ENCODE measurements around the gene P2RY13. TPM values are rescaled to one million over a fixed set of nuclear protein-coding genes. Genes with fewer than 3 reads are reported as not detected.

Gene P2RY13
- 1 to 10 TPM in 2 of 8 experiments, under 1 TPM in 6; 0.13 to 1.8 (median 0.74) TPM for total RNA-seq

DNA sequence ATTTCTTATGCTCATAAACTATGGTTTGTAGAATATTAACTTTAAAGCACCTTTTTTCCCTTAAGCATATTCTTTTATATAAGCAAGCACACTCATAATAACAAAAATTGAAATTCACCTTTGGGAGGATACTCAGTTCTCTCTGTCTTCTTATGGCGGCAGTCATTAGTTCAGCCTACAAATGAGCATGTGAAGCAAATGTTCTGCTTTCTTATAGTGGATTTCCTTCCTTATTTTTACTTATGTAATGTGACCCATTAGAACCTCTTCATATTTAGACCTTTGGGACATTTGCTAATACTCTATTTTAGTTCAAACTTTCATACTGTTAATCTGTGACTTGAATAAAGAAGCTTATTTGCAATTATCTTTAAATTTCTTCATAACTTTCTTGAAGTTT is at the start of gene P2RY13:
TSS of gene P2RY13 (minus strand) at position 187 of the 400 bp plus-strand sequence. CDS start at position 166, 21 bp downstream.
- Histone ChIP-seq H3K27ac (no peak within 1 kb of the TSS), H3K4me3 (no peak within 1 kb of the TSS), H3K4me1 (replicated peaks in 1 of 2) (no peaks in the 10 kb centered on the region)
- no peak for ATAC-seq (replicated peaks in 6 of 8)
- 89 to 100% (median 100%) methylated on average over 1 of the region's 1 CpG for WGBS, 10 experiments
- in situ Hi-C loops (cut with MboI; ENCODE audit: low pct_unique_long_range_greater_than_20kb in 2 of 9, low sequenced_read_pairs in 9 of 9, unreplicated experiment in 9 of 9): no loop called here

DNA sequence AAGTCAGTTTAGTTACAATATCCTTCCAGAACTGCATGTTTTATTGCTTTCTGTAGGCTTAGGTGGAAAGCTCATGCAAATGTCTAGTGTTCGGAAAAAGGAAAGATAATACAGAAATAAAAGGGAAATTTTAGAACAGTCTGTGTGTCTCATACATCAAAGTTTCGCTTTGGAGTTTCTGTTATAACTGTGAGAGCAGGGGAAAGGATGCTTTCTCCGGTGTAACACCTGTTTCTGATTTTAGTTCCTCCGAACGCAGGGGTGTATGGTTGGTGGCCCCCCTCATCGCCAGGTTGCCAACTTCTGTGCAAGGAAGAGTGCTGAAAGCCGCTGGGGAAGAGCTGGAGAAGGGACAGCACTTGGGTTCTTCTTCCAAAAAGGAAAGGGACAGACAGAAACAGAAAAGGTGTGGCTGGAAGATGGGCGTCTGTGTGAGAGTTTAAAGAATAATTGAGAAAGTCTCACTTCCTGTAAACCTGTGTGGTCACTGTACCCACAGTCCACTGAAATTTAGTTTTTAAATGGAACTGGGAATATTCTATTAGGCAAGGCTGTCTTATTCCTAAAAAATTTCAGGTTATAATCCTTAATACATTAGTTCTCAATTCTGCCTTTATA is 48.5 kb upstream of the P2RY13 start:
- no peak overlapping the region for H3K4me3 ChIP-seq
- no peak for ATAC-seq (replicated peaks in 6 of 8)
- H3K4me1 ChIP-seq (replicated peaks in 1 of 2): no peaks in the 10 kb centered on the region
- WGBS, 10 experiments: 51 to 100% (median 92%) methylated on average over 1 to 8 of the region's 8 CpGs; no CpG with 5 or more reads in 1 of the 10 experiments
- no peak overlapping the region for H3K27ac ChIP-seq
- in situ Hi-C loops (cut with MboI; ENCODE audit: low pct_unique_long_range_greater_than_20kb in 2 of 9, low sequenced_read_pairs in 9 of 9, unreplicated experiment in 9 of 9): no loop called here

DNA sequence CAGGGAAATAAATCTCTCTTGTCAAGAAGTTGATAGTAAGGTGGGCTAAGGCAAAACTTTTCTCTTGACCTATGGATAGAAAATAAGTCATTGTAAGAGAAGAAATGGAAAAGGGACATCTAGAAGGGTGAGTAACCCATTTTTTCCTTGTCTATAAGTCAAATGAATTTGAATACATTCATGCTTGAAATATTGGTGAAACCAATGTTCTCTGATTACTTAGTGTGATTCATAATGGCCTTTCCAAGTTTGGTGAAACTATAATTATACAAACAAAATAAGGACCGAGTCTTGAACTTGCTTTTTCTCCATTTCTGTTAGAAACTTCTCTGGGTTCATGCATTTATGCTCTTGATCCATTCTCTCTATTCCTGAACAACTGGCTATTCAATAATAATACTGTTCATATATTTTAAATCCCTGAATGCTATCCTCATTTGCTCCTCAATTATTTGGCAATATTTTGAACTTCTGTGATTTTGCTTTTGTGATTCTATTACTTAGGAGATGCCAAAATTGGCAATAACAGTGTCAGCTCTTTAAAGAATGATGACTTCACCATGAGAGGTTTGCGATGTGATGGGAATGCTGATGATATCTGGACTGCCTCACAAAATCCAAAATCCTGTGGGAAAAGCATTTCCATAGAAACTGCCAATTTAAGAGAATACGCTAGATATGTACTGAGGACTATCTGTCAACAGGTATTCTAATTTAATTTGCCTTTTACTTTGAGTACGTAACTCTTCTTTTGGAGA is 42.9 kb upstream of the P2RY13 start:
- H3K4me1 ChIP-seq (replicated peaks in 1 of 2): peaks cover 0 to 5% of the 10 kb centered on the region in 2 donors
- no peak overlapping the region for H3K27ac ChIP-seq
- no peak overlapping the region for H3K4me3 ChIP-seq
- in situ Hi-C loops (cut with MboI; ENCODE audit: low pct_unique_long_range_greater_than_20kb in 2 of 9, low sequenced_read_pairs in 9 of 9, unreplicated experiment in 9 of 9): no loop called here
- 27 to 100% (median 75%) methylated on average over 1 to 4 of the region's 4 CpGs for WGBS, 10 experiments
- ATAC-seq (replicated peaks in 6 of 8): no peak

DNA sequence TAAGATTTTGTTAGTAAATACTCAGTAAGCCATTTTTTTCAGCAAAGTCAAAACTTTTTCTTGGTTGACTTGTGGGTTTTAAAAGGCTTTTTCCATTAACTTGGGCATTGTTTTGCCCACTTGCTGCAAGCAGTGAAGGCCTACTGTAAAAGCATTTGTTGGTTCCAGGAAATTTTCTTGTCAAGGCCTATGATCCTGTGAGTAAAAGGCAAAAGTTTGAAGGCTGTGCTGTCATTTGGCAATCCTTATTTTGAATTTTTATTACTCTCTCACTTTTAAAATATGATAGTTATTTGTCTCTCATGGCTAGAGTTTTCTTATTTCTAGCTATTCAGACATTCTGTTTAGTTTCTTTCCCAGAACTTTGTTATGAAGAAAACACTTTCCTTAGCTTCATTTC is 42.2 kb upstream of the P2RY13 start:
- ATAC-seq (replicated peaks in 6 of 8): no peak
- in situ Hi-C loops (cut with MboI; ENCODE audit: low pct_unique_long_range_greater_than_20kb in 2 of 9, low sequenced_read_pairs in 9 of 9, unreplicated experiment in 9 of 9): no loop called here
- no peak overlapping the region for H3K4me3 ChIP-seq
- peaks cover 0 to 6% of the 10 kb centered on the region in 2 donors for H3K4me1 ChIP-seq (replicated peaks in 1 of 2)
- H3K27ac ChIP-seq: no peak overlapping the region

DNA sequence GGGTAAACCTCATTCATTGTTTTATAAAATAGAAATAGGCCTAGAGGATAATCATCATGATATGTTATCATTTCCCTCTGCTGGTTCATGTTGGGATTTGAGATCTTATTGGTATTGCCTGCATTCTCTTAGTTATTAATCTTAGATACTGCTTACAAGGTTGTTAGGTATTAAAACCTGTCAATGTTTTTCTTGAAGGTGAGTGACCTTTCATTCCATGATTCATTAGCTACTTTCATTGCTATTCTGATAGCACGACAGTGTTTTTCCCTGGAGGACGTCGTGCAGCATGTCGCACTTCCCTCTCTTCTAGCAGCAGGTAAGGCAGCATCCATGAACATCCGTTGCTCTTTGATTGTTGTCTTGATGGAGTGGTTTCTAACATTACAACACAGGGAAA is 38.1 kb upstream of the P2RY13 start:
- ATAC-seq (replicated peaks in 6 of 8): no peak
- no peak overlapping the region for H3K4me3 ChIP-seq
- in situ Hi-C loops (cut with MboI; ENCODE audit: low pct_unique_long_range_greater_than_20kb in 2 of 9, low sequenced_read_pairs in 9 of 9, unreplicated experiment in 9 of 9): no loop called here
- H3K4me1 ChIP-seq (replicated peaks in 1 of 2): peaks cover 0 to 6% of the 10 kb centered on the region in 2 donors
- WGBS, 10 experiments: 40 to 100% (median 74%) methylated on average over 1 to 5 of the region's 5 CpGs; no CpG with 5 or more reads in 2 of the 10 experiments
- no peak overlapping the region for H3K27ac ChIP-seq

DNA sequence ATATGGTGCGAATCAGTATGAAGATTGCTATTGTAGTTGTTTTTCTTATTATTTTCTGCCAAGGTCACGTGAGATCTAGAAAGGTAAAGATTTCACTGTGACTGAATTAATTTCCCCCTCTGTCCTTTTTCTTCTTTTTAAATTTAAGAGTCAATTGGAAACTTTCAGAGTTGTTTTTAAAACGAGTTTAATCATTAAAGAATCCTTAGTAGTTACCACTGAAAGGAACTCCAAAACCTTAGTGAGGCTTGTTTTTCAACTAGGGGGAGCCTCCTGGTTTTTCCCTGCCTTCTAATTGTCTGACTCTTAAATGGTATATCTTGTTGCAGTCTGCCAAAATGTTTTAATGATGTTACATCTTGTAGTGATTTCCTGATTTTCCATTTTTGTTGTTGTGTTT is 37.6 kb upstream of the P2RY13 start:
- WGBS, 10 experiments: 54 to 100% (median 67%) methylated on average over 1 to 3 of the region's 3 CpGs
- no peak overlapping the region for H3K27ac ChIP-seq
- H3K4me1 ChIP-seq (replicated peaks in 1 of 2): peaks cover 0 to 6% of the 10 kb centered on the region in 2 donors
- in situ Hi-C loops (cut with MboI; ENCODE audit: low pct_unique_long_range_greater_than_20kb in 2 of 9, low sequenced_read_pairs in 9 of 9, unreplicated experiment in 9 of 9): no loop called here
- no peak overlapping the region for H3K4me3 ChIP-seq
- no peak for ATAC-seq (replicated peaks in 6 of 8)

DNA sequence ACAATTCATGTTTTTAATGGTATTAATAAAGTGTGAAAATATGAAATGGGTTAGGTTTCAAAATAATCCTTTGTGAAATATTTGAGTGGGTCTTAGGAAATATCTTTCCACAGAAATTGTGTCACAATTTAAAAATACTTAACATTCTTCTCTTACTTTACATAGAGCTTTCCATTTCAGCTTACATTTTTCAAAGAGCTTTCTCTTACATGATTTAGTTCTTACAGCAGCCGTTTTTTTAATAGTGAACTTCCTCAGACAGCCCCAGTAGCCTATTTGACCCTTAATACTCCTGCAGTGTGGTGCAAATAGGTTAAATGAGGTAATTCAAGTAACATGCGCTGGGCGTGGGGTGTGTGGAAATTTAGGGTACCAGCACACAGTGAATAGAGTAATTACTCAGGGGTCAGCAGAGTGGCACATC is 33.4 kb upstream of the P2RY13 start:
- Histone ChIP-seq H3K4me3 (no peak overlapping the region), H3K4me1 (replicated peaks in 1 of 2) (peaks cover 0 to 6% of the 10 kb centered on the region in 2 donors), H3K27ac (no peak overlapping the region)
- in situ Hi-C loops (cut with MboI; ENCODE audit: low pct_unique_long_range_greater_than_20kb in 2 of 9, low sequenced_read_pairs in 9 of 9, unreplicated experiment in 9 of 9): no loop called here
- no peak for ATAC-seq (replicated peaks in 6 of 8)
- WGBS, 10 experiments: 20 to 100% (median 84%) methylated on average over 1 to 3 of the region's 3 CpGs; no CpG with 5 or more reads in 1 of the 10 experiments

DNA sequence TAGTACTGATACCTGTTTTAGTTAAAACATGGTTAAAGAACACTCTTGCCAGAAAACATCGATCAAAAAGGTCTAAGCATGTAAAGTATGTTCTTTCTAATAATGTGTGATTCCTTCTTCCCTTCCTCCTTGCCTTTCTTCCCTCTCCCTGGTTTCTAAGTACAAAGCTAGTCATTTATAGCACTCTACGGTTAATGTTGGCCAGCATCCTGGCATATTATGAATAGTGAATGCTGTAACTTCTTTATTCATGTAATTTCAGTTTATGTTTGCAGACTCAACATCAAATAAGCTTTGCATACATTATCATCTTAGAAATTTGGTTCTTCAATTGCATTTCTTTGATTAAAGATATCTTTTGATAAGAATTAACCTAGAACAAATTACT is 28.1 kb upstream of the P2RY13 start:
- H3K4me3 ChIP-seq: no peak overlapping the region
- no peaks in the 10 kb centered on the region for H3K4me1 ChIP-seq (replicated peaks in 1 of 2)
- no peak overlapping the region for H3K27ac ChIP-seq
- peak in 3 of 8 experiments; percentile 80 to 98 (median 81) for ATAC-seq (replicated peaks in 6 of 8)
- WGBS, 10 experiments: 17 to 100% (median 80%) methylated on average over 1 to 2 of the region's 2 CpGs; no CpG with 5 or more reads in 1 of the 10 experiments
- in situ Hi-C loops (cut with MboI; ENCODE audit: low pct_unique_long_range_greater_than_20kb in 2 of 9, low sequenced_read_pairs in 9 of 9, unreplicated experiment in 9 of 9): no loop called here

DNA sequence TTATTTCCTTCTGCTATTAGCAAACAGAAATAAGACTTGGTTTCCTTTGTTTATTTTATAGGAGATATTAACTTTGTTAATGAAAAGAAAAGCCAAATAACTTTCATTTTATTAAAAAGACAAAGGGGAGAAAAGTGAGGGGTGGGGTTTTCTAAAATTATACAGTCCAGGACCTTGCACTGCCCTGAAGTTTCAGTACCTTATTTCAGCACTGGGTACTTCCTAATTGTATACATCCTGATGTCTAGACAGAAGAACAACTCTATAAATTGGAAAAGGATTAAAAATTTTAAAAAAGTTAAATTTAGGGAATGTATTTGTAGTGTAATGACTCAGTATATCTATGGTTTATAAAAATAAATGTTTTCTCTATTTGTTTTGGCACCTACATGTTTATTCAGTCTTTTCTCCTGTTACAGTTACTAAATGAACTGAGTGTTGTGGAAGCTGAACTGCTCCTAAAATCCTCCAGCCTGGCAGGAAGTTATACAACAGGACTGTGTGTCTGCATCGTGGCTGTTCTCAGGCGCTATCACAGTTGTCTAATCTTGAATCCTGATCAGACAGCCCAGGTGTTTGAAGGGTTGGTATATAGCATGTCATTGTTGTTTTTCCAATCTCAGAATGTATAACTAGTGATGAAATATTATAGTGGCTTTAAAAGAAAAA is 27.6 kb upstream of the P2RY13 start:
- no peak overlapping the region for H3K4me3 ChIP-seq
- peak in 3 of 8 experiments; percentile 19 to 73 (median 22) for ATAC-seq (replicated peaks in 6 of 8)
- H3K4me1 ChIP-seq (replicated peaks in 1 of 2): no peaks in the 10 kb centered on the region
- 45 to 100% (median 67%) methylated on average over 2 of the region's 2 CpGs; no CpG with 5 or more reads in 3 of the 10 experiments for WGBS, 10 experiments
- in situ Hi-C loops (cut with MboI; ENCODE audit: low pct_unique_long_range_greater_than_20kb in 2 of 9, low sequenced_read_pairs in 9 of 9, unreplicated experiment in 9 of 9): no loop called here
- H3K27ac ChIP-seq: no peak overlapping the region

DNA sequence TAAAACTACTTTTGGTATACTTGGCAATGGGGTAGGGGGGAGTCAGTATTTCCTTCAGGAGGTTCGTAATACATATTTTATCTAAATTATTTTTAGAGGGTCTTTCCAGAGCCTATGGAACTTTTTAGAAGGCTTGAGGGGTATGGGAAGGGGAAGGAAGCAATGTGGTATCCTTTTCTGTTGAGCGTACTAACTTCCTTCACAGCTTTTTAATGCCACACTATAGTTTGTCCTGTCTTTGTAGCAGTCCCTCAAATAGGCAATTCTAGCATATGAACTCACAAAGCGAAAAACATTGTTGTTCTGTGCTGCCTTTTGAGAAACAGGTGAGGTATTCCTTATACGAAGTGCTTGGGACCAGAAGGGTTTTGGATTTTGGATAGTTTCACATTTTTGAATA is 22.3 kb upstream of the P2RY13 start:
- H3K27ac ChIP-seq: no peak overlapping the region
- H3K4me1 ChIP-seq (replicated peaks in 1 of 2): no peaks in the 10 kb centered on the region
- no peak overlapping the region for H3K4me3 ChIP-seq
- in situ Hi-C loops (cut with MboI; ENCODE audit: low pct_unique_long_range_greater_than_20kb in 2 of 9, low sequenced_read_pairs in 9 of 9, unreplicated experiment in 9 of 9): no loop called here
- WGBS, 10 experiments: 69 to 100% (median 83%) methylated on average over 1 to 4 of the region's 4 CpGs; no CpG with 5 or more reads in 1 of the 10 experiments
- no peak for ATAC-seq (replicated peaks in 6 of 8)

DNA sequence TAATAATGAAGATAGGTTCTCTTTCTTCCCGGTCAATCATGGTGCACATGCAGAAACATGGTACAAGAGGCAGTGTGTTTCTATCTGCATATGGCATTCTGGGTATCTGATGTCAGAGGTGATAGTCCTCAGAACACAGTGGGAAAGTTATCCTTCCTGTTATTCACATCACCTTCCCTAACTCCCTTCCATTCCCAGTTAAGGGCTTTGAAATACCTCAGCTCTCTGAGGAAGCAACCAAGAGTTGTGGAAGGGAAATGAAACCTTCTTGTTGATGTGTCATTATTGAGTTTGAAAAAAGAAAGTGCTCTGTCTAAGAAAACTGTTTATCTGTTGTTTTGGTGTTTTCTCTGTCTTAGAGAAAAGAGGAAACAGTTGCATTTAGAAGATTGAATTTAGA is 21.9 kb upstream of the P2RY13 start:
- Histone ChIP-seq H3K4me3 (no peak overlapping the region), H3K27ac (no peak overlapping the region), H3K4me1 (replicated peaks in 1 of 2) (no peaks in the 10 kb centered on the region)
- 55 to 100% (median 95%) methylated on average over 1 of the region's 1 CpG; no CpG with 5 or more reads in 2 of the 10 experiments for WGBS, 10 experiments
- ATAC-seq (replicated peaks in 6 of 8): no peak
- in situ Hi-C loops (cut with MboI; ENCODE audit: low pct_unique_long_range_greater_than_20kb in 2 of 9, low sequenced_read_pairs in 9 of 9, unreplicated experiment in 9 of 9): no loop called here

DNA sequence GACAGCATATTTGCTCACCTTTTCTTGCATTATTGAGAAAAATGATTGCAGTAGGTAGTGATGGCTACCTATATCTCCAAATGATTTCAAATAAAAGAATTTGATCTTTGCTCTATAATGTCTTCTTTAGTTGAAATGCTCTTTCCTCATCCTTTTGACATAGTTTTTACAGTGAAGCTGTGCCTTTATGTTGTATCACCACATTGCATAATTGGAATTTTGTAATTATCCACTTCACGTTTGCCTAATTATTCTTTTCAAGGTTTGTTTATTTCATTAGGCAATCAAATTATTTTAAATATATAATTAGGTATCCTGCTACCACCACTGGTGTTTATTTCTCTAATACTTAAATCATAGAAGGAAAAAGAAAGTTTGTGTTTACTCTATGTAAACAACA is 21.3 kb upstream of the P2RY13 start:
- ATAC-seq (replicated peaks in 6 of 8): no peak
- Histone ChIP-seq H3K27ac (no peak overlapping the region), H3K4me3 (no peak overlapping the region), H3K4me1 (replicated peaks in 1 of 2) (no peaks in the 10 kb centered on the region)
- WGBS, 10 experiments: 71 to 100% (median 100%) methylated on average over 1 of the region's 1 CpG; no CpG with 5 or more reads in 1 of the 10 experiments
- in situ Hi-C loops (cut with MboI; ENCODE audit: low pct_unique_long_range_greater_than_20kb in 2 of 9, low sequenced_read_pairs in 9 of 9, unreplicated experiment in 9 of 9): no loop called here

DNA sequence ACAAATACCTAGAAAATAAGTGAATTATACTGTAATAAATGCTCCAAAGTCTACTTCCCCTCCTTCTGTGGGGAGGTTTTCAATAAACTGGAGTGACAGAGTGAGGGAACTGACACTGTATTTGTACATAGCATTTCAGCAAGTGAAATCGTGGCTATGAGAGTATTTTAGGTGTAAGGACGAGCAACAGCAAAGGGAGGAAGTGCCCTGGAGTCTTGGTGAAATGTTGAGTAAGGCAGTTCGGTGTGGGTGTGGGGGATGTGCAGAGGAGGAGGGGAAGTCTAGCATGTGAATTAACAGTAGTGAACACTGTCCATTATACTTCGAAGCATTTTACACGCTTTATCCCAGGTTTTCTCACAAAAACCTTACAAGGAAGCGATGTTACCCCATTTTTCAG is 18.1 kb upstream of the P2RY13 start:
- WGBS, 10 experiments: 68 to 100% (median 85%) methylated on average over 2 to 6 of the region's 6 CpGs
- no peak for ATAC-seq (replicated peaks in 6 of 8)
- H3K27ac ChIP-seq: no peak overlapping the region

More for the DNA sequence above, 18.1 kb upstream of the P2RY13 start:
- in situ Hi-C loops (cut with MboI; ENCODE audit: low pct_unique_long_range_greater_than_20kb in 2 of 9, low sequenced_read_pairs in 9 of 9, unreplicated experiment in 9 of 9): no loop called here
- no peak overlapping the region for H3K4me3 ChIP-seq
- no peaks in the 10 kb centered on the region for H3K4me1 ChIP-seq (replicated peaks in 1 of 2)

Measured in motor neuron (in vitro differentiated cells).